ENCODE results near the gene PDZD2.
"Not testable (repeated sequence)": the region's sequence is repeated elsewhere in the genome, so short reads cannot be mapped to it uniquely, and the experiment has no call there.

- TF ChIP-seq POLR2AphosphoS5, POLR2A (IDR thresholded peaks at IDR 0.05): not testable (repeated sequence)
Measured at GRCh38 chr5:31764687-31765086, 125.8 kb downstream of the PDZD2 start.

Measured in sigmoid colon (tissue), 4 donors.